Hematopoietic multipotent progenitor cell (in vitro differentiated cells): ENCODE results near the gene STEAP1B. TPM values are rescaled to one million over a fixed set of nuclear protein-coding genes. Genes with fewer than 3 reads are reported as not detected.
"Not testable (repeated sequence)": the region's sequence is repeated elsewhere in the genome, so short reads cannot be mapped to it uniquely, and the experiment has no call there.

Experiments used
- DNase-seq, 3 donors: peaks; one replicate each; pipeline ENCODE4 v3.0.0-alpha.2; 2011 to 2015; ENCODE audit warnings: low read depth in 2 of 3, low spot score in 2 of 3
- total RNA-seq: library from RNA; depleted of rRNA; stranded (reverse); fragments of >200 nt; gene quantifications from one replicate; pipeline ENCODE4 v1.2.3, GENCODE V29; 2012

STEAP1B gene
- total RNA-seq, 1 donor: under 0.01 TPM

GRCh38 chr7:22433710-22434460 lies 66.1 kb downstream of the STEAP1B start:
- no peak for DNase-seq

GRCh38 chr7:22433165-22433700 lies 66.8 kb downstream of the STEAP1B start:
- not testable (repeated sequence) for DNase-seq

DNA sequence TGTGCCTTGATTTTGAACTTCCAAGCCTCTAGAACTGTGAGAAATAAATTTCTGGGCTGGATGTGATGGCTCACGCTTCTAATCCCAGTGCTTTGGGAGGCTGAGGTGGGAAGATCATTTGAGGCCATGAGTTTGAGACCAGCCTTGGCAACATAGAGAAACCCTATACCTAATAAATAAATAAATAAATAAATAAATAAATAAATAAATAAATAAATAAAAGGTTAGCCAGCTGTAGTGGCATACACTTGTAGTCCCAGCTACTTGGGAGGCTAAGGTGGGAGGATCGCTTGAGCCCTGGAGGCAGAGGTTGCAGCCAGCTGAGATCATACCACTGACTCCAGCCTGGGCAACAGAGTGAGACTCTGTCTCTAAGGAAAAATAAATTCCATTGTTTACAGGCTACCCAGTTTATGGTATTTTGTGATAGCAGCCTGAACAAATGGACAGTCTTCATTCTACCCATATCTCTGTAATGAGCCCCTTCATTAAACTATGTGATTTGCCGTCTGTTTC lies 67.7 kb downstream of the STEAP1B start:
- no peak for DNase-seq

DNA sequence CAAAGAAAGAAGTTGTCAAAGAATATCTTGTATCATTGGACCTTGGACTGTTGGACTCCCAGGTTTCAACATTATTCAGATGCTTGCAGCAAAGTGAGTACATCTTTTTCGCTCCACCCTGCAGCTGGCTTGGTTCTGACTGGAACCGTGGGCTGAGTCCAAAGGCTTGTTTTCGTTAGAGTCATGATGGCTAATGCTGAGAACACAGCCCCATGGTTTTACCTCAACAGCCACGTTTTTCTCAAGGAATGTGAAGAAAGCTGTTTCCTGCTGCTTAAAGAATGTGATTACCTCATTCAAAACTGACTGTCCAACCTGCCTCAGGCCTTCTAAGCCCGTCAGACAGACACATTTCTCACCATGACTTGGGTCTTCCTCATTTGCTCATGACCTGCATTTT lies 69.5 kb downstream of the STEAP1B start:
- no peak for DNase-seq

DNA sequence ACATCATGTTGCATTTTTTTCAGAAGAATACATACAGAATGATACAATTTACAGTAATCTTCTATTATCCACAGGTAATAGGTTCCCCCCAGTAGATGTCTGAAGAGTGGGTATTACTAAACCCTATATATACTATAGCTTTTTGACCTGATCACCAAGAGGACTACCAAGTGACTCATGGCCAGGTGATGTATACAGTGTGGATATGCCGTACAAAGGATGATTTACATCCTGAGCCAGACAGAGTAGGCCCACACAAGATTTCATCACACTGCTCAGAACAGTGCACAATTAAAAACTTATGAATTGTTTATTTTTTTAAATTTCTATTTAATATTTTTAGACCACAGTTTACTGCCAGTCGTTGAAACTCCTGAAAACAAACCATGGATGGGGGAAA lies 70.6 kb downstream of the STEAP1B start:
- no peak for DNase-seq

- DNase-seq: no peak
These were observed 72.1 kb downstream of the STEAP1B start for GRCh38 chr7:22427855-22428254.

DNA sequence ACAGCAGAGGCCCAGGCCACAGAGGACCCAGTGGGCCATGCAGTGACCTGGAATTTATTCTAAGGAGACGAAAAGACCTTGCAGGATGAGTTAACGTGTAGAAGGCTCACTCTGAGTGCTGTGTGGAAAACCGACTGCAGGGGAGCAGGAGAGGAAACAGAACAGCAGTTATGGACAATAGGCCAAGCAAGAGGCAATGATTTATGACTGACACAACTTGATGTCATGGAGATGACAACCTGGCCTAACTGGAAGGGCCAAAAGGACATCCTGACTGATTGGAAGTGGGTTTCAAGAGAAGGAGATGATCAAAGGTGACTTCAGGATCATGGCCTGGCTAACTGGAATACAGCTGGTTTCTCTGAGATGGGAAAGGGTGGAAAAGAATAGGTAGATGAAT lies 72.9 kb downstream of the STEAP1B start:
- DNase-seq: no peak

GRCh38 chr7:22426463-22427094 lies 73.4 kb downstream of the STEAP1B start:
- DNase-seq: no peak

DNA sequence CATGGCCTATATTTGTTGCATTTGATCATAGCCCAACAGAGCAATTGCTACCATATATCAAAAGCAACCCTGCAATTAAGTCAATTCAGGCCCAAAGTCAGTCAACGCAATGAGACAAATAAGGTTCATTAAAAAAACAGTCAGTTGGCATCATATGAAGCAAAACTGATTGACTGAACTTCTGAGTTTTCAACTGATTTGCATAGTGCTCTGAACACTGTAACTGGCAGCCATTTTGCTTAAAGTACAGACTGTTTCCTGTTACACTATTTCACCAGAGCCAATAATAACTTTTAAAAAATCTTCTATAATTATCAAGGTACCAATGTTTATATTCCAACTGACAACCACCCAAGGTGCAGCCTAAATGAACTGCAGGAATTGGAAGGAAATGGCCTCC lies 74.6 kb downstream of the STEAP1B start:
- DNase-seq: no peak

DNA sequence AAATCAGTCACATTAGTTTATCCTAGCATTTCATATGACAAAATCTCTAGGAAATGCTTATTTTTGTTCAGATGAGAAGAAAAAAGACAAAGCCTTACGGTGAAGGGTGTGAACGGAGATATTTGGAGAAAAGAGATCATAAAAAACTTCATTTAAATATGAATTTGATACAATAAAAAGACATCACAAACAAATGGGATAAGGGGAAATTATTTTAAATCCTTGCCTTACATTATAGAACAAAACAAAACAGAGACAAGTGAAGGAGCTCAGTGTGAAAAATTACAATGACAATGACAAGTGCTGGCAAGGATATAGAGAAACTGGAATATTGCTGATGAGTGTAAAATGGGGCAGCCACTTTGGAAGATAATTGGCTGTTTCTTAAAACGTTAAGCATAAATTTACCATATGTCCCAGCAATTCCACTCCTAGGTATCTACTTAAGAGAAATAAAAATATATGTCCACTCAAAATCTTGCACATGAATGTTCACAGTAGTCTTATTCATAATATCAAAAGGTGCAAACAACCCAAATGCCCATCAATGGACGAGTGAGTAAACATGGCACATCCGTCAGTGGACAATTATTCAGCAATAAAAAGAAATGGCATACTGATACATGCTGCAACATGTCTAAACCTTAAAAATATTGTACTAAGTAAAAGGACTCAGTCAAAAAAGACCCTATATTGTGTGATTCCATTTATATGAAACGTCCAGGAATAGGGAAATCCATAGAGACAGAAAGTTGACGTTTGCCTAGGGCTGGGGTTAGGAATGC lies 77.0 kb downstream of the STEAP1B start:
- no peak for DNase-seq

DNA sequence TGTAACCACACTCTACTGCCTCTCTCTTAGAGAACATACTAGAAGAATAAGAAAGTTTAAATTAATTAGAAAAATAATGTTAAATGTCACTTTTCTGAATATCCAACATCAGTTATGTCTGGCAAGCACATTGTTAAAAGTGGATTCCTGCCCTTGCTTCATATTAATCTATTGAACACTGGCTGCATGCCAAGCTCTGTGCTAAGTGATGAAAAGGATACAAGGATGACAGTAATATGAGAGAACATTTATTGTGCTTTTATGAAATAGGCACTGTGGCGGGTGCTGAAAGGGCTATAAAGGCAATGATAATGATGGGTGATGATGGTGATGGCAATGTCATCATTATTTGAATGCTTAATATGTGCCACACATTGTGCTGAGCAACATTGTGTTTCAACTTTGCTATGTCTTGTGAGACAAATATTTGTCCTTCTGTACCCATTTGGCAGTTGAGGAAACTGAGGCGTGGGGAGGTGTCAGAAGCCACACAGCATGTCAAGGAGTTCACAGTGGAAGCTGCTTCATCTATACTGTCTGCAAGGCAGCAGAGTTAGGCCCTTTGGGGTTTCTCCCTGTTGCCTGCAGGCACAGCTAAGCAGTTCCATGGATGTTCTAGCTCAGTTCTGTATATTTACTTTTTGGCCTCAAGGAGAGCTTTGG lies 78.9 kb downstream of the STEAP1B start:
- no peak for DNase-seq

- DNase-seq: no peak
These were observed 80.0 kb downstream of the STEAP1B start for GRCh38 chr7:22420008-22420407.

DNA sequence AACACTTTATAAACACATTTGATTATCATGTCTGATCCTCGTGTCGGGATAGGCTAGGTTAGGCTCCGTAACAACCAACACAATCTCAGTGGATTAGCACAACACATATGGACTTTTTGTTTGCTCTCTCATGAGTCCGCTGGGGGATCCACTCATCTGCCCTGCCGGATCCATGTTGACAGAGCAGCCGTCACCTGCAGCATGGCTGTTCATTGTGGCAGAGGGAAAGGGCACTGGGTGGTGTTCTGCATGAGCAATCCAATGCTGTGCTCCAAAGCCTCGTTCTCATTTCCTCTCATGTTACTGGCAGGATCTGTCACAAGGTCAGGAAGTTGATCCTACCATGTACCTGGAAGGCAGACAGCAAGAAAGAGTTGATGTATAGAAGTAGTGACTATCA lies 80.5 kb downstream of the STEAP1B start:
- no peak for DNase-seq

DNA sequence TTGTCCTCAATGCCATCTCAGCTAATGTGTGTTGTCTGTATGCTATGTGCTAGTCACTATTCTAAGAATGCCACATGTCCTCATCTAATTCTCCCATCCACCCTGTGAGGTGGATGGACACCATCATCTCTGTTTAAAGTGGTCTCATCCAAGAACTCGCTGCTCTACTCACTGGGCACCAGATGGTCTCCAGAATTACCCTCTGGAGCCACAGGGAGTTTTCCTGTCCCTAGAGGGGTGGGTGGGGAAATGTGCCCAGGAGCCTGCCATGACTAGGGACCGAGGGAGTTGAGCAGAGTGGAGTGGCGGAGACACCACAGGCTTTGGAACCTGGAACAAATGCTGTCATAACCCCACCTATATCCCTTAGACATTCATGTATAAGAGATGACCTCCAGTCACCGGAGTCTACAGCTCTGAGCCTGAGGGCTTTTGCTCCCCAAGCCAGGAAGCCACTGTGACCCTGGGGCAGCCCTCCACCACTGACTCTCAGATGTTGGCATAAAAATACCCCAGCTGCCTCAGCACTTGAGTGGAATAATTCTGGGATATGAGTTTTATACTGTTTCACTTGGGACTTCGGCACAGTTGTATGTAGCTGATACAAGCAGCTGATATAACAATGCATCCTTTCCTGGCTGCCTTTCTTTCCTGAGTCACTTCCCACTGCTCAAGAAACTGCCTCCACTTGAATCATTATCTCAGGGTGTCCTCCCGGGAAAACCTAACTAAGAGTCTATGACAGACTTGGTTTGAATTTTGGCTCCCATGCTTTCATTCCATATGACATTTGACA lies 81.5 kb downstream of the STEAP1B start:
- DNase-seq: no peak

- DNase-seq: no peak
These were observed 82.1 kb downstream of the STEAP1B start for GRCh38 chr7:22417841-22418240.

DNA sequence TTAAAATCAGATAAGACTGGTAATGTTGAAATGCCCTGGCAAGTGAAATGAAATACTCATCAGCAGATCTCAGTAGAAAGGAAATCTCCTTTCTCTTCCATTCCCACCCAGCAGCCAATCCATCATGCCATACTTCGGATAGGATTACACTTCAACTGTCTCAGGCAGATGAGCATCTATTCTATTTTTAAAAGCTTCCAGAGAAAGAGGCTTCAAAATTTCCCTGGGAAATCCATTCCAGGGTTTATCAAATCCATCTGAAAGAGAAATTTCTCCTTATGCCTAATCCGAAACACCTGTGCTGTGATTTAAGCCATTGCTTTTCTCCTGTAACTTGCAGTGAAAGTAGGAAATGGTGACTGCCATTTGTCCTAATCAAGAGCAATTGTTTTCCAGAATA lies 82.6 kb downstream of the STEAP1B start:
- no peak for DNase-seq

- DNase-seq: no peak
These were observed 85.6 kb downstream of the STEAP1B start for GRCh38 chr7:22414424-22414823.

DNA sequence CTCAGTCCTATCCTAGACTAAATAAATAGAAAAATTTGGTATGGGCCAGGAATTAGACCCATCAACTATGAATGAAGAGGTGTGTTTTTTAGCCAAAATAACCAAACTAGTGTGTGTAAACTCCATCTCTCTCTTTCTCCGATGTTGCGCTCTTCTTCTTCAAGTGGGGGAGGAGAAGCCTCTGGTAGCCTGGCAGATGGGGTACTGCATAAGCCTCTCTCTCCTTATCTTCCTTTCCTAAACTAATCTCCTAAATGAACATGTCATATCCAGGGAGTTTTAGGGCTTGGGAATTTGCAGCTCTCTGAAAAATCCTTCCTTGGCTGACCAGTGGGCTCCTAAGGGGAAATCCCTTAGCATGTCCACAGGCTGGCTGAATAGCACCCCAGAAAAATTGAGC lies 86.8 kb downstream of the STEAP1B start:
- DNase-seq: no peak

DNA sequence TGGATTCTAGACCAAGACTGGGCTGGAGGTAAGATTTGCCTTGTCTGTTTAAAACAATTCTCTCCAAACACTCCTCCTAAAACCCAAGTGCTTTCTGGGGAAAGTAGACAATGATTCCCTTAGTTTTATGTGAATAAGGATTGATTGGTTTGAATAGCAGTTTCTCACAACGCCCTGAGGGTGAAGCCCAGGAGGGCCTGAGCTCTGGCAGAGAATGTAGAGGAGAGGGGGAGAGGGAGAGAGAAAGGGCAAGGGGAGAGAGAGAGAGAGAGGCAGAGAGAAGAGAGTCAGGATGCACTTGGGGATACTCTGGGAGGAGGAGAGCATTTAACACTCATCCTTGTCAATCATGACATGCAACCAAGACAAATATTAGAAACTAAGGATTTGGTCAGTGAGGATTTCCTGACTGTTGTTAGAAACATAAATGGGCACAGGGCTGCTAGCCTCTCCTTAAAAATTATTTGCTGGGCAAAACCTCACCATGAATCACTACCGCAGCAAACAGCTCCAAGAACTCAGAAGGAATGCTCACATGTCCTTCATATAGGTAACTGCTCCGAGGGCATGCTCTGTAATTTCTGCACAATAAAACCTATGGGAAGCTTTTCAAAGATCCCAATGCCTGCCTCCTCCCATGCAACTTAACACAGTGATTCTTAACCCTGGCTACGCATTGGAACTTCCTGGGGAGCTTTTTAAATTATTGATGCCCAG lies 87.9 kb downstream of the STEAP1B start:
- no peak for DNase-seq
